SK-N-MC (cell line): Measurements from ENCODE around the gene CNTNAP3B.
"Not testable (repeated sequence)": the region's sequence is repeated elsewhere in the genome, so short reads cannot be mapped to it uniquely, and the experiment has no call there.

Experiments
- EZH2 ChIP-seq: fragments of 200-600 bp; sonication (generic); IDR thresholded peaks from one replicate; pipeline ENCODE4 v1.6.1; 2017; ENCODE audit warnings: antibody characterized with exemption
- FOXP2 ChIP-seq: optimal IDR thresholded peaks from 2 replicates; pipeline ENCODE3; 2011; ENCODE audit warnings: mild to moderate bottlenecking, moderate library complexity; ENCODE audit not compliant: insufficient read depth; ENCODE audit errors: extremely low read length, control extremely low read depth
- POLR2AphosphoS5 ChIP-seq: IDR thresholded peaks from 2 replicates; pipeline ENCODE4 v1.6.1; 2012; ENCODE audit warnings: mild to moderate bottlenecking, low read depth, low read length, borderline replicate concordance

DNA sequence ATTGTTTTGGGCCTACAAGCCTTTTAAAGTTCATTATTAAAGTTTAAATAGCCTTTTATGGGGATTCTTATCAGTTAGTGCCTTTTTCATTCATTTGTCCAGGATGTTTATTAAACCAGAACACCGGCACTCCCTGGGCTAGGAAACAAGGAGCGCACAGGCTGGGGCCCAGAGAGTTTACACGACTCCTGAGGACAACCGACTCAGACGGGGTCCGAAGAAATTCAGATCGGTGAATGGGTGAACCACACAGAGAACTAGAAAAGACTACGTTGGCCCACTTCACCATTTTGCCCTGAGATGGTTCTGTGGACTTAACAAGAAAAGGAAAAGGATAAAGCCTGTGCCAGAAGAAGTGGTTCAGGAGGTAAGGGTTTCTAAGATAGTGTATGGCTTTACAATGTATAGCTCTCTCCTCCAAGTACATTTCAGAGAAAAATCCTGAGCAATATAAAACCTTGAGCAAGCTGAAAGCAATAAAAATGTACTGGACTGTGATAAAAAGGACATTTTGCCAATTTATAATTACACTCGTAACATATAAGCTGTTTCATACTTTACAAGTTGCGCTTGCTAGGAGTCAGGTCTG is 84.7 kb downstream of the CNTNAP3B start:
- not testable (repeated sequence) for TF ChIP-seq EZH2, POLR2AphosphoS5, FOXP2
